NCI-H2196 (cell line): Measurements from ENCODE around the gene SLC14A1.
A peak's percentile ranks its signal among the peaks of the same experiment; 100 is the strongest.
"Not testable (repeated sequence)": the region's sequence is repeated elsewhere in the genome, so short reads cannot be mapped to it uniquely, and the experiment has no call there.

ENCODE experiments used
- DNase-seq: peaks from one replicate; lab custom pipeline; 2025; ENCODE audit not compliant: unreplicated experiment; lab: John Stamatoyannopoulos, UW

SLC14A1 gene

DNA sequence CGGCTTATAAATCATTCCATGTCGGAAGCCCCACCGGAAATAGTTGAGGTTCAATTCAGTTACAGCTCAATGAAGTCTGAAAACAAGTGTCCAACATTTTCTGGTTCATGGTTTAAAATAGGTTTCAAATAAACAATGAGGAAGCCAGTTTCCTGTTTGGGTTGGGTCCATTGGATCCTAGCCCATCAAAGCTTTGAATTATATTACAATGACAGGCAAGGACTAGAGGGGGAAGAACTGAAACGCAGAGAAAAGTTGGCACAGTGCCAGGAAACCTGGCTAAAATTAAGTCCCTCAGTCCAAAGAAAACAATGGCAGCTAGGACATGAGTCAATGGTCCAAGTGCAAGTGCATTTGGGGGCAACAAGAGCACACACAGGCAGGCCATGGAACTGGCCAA lies 32.0 kb downstream of the SLC14A1 start:
- DNase-seq = peak; percentile 84

DNA sequence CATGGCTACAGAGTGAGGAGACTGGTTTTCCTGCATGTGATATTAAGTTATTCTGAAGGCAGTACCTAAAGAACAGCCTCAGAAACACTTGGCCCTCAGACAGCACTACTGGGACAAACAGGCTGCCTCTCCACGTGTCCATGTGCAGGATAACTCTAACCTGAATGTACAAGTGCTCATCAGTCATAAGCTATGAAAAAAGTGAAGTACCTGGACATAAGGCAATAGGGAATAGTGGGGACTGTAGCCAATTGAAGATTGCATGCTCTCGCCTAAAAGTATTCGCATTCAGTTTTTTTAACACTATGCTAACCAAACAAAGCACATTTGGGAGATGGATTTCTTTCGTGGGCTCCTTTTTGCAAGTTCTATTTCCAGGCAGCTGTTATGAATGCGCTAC lies 33.0 kb downstream of the SLC14A1 start:
- DNase-seq = no peak

DNA sequence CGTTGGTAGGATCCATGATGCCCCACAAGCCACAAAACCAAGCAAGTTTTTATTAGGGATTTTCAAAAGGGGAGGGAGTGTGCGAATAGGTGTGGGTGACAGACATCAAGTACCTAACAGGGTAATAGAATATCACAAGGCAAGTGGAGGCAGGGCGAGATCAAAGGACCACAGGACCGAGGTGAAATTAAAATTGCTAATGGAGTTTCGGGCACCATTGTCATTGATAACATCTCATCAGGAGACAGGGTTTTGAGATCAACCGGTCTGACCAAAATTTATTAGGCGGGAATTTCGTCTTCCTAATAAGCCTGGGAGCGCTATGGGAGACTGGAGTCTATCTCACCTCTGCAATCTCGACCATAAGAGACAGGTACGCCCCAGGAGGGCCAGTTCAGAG lies 33.7 kb downstream of the SLC14A1 start:
- DNase-seq = not testable (repeated sequence)

DNA sequence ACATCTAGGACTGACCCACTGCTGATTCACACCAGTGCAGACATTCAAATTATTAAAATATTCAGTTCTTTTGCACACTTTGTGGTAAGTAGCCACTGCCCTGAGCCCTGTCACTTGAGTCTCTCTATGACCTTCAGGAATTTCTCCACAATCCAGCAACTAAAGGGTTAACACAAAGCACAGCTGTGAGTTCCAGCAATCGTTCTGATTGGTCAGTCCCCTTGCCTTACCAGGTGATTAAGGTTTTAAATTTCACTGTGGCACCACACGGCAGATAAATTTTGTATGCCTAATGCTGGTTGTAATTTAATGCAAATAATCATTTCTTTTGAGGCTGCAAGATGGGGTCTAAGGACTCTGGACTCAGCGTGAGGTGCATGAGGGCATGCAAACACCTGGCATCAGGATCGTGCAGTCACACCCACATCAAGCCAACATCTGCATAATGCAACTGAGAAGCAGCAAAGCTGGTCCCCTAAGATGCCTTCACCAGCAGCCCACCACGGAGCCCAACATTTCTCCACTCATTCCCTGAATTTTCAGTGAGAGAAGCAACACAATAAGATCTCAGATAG lies 36.6 kb downstream of the SLC14A1 start:
- peak; percentile 88 for DNase-seq

DNA sequence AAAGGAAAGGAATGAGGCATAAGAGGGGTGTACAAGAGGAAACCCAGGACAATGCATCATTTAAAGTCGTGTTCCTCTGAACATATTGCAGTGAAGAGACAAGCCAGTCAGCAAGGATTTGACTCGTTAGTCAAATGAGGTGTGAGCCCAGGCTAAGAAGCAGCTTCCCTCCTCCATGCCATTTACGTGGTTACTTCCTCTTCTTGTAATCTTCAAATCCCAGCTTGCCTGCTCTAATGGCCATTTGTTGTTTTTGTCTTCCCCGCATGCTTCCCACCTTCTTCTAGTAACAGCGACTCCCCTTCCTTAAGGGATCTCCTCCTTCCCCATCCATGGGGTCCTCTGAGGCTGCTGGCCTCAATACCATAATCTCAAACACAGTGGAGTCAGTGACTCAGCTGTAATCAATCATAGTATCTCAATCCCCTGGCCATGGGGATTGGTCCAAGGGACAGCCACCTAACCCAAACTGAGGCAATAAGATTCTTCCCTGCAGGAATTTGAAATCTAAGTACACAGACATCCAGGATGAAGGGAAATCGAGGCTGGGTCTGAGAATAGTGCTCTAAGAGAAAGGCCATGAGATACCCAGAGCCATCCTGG lies 37.6 kb downstream of the SLC14A1 start:
- DNase-seq = no peak

DNA sequence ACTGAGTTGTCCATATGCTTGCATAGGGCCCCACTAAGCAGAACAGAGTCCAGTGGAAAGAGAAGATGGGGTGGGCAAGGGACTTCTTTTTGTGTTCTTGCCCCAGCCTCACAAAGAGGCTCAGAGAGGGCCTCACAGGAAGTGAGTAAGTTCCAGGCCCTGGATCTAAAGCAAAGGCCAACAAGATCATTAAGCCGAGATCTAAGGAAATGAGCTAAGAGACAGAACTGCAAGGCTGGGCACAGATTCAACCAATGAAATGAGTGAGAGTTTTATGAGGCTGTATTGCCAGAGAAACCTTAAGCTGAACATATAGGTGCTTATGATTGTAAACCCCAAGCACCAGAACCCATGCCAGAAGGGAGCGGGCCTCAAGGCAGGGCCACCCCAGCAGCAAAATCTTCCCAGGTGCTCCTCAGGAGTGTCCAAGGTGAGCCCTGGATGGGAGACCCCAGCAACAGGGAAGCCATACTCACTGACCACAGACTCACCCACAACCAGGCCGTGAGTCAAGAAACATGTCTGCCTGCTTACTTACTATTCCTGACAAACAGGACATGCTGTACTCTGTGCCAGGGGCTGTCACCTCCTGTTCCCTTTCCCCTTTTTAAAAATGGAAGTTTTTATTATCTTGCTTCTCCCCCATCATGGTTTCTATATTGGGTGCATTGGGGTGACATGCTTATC lies 40.2 kb downstream of the SLC14A1 start:
- DNase-seq = no peak

DNA sequence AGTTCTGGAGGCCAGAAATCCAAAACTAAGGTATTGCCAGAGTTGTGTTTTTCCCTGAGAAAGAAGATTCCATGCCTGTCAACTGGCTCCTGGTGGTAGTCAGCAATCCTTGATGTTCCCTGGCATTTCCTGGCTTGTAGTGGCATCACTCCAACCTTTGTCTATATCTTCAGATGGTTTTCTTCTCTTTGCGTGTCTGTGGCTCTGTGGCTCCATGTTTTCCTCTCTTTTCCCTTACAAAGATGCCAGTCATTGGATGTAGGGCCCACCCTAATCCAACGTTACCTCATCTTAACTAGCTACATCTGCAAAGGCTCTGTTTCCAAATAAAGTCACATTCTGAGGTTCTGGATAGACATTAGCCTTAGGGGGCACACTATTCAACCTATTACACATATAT lies 41.8 kb downstream of the SLC14A1 start:
- DNase-seq = no peak

DNA sequence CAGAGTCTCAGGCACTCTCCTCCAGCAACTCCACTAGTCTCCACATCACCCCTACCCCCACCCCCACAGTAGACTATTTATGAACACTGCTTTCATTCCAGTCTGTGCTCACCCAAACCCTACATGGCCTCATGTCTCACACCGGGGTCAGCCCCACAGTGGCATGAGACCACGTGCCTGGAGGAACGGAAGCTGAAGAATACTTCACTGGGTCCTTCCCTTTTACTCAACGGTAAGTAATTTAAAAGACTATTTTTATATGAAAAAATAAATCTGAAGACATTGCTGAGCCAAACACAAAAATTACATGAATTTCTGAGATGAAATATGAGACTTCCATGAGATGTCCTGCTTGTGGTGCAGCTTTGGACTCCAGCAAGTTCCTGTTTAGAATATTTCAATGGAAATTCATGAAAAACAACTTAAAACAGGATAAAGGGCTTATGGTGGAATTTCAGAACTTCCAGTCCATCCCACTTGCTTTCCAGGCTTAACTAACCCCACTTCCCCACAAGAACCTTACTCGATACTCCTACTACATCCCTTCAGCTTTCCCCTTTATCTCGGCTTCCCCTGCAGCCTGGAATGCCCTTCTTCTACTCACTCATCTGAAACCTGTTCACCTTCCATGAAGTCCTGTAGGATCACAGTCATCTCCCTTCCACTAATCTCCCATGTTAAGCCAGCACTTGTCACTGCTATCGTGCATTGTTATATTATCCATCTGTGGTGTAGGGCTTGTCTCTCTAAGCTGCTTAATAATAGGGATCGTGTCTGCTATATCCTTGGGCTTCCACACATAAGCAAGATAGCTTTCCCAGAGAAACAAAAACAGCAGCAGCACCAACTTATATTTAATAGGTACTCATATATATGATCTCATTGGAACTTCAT lies 47.9 kb downstream of the SLC14A1 start:
- no peak for DNase-seq

DNA sequence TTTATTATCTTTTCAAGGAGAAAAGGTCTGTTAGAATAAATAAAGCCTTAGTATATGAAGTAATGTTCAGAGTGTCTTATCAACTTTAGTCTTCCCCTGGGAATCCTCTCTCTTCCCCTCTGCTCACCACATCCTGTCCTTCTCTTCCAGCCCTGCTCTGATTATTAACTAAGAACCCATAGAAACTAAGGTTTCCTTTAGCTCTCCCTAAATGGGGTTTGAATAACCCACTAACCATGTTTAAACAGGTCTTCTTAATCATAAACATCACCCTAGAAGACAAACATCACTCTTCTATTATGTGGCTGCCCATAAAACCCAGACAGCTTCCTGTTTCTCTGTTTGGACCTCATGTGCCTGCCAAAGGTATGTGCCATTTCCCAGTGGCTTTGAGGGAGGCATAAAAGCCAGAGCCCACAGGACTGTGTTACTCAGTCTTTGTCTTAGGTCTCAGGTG lies 50.1 kb downstream of the SLC14A1 start:
- DNase-seq = peak; percentile 78

DNA sequence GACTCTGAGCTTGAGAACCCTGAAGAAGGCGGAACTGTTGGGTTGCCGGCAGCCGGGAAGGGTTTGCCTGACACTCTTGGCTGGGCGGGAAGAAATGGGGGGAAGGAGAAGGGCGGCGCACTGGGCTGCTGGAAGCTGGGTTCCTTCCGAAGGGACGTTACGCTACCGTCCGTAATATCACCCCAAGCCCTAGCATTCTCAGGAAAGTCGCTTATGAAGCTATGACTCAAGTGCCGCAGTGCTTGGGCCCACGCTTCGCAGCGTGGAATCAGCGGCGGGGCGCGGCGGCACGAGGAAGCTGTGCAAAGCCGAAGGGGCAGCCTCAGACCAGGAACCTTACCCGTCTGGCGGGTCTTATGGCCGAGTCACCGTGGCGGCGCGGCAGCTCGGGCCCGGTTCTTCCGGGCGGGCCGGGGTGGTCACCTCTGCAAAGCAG lies 51.3 kb downstream of the SLC14A1 start:
- DNase-seq = no peak

DNA sequence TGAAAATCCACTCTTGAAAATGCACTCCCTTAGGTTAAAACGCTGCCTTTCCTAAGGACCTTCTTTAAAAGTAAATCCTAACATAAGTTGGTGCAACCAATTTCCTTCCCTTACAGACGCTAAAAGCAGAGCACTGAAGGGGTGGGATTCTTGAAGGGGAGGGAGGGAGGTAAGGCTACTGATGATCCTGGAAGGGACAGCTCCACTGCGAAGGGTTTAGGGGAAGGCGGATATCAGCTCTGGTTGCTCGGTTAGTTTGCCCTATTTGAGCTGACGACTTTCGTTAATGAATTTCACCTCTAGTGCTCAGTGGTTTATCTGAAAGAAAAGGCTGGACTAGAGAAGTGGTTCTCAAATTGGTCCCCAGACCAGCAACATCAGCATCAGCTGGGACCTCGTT lies 51.8 kb downstream of the SLC14A1 start:
- DNase-seq = no peak

DNA sequence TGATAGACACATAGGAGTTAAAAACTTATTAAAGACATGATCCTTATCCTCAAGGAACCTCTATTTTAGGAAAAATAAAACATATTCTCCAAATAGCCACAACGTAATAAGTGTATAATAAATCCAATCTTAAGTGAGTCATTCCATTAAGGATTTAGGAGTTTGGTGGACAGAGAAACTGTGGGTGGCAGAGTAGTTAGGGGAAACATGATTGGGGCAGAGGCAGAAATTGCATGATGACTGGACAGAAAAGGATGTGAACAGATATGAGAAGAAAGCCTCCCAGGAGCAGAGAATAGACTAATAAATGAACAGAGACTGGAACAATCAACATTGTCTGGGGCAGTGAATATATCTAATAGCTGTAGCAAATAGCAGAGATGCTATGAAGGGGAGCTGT lies 53.4 kb downstream of the SLC14A1 start:
- no peak for DNase-seq

DNA sequence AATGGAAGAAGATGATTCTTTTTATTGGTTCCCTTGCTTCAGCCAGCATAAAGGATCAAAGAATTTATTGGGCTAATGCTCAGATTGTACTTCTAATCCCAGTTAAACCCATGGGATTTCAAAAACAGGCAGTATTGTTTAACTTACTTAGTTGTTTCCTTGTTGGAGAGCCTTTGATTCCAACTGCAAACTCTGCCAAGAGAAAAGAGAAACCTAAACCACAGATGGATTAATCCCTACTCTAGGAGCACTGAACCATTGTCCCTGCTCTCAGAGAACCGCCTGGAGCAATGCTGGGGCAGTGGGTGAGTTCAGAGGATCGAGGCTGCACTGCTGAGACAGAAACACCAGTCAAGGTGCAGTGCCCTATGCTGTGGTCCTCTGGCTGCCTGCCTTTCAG lies 56.6 kb downstream of the SLC14A1 start:
- DNase-seq = no peak

DNA sequence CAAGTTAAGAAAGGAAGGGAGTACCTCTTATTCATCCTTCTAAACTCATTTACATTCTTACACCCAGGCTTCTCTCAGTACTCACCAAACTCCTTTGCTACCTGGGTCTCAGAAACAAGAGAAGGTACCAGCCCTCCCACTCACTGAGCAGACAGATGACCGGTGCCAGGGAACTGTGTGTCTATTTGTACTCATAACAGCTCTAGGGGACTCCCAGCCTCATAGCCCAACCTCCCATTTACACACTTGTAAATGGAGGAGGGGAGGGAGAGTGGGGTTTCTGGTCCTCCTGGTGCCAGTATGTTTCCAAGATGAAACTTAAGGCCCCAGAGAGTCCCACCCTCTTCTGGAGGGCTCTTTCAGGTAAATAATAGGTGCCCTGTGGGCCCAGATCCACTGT lies 58.7 kb downstream of the SLC14A1 start:
- no peak for DNase-seq

DNA sequence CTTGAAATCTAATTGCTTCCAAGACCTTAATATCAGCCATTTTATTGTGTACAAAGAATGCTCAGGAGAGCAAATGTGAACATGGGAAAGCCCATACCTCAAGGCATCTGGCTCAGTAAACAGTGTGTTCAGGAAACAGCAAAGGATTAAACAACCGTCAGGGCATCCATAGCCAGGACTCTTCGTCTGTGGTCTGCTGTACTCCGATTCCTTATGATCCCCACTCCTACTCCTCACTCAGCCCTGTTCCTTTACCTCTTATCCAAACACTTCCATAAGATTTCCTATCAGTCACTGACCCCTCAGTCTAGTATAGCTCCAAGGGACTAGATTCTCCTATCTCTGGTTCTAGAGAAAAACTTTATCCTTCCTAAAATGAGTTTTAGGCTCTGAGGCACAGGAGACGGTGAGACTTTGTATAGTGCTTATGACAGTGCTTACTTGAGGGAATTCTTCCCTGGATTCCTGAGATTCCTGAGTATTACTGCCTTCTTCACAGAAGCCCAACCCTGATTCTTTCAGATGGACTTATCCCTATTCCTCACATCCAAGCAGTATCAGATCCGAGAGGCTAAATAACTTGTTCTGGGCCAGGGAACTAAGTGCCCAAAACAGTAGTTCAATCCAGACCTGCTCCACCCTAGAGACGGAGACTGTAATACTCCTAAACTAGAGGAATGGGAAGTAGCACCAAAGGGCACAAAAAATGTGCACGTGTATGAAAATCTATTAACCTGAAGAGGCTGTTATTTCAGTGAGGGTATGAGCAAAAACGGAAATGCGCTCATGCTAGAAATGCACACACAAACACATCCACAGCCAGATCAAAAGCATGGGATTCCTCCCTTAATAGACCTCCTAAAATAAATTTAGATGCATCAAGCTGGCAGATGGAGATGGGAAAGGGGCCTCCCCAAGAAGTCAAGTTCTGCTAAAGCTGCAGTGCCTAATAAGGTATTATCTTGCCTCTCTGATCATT lies 59.4 kb downstream of the SLC14A1 start:
- no peak for DNase-seq

DNA sequence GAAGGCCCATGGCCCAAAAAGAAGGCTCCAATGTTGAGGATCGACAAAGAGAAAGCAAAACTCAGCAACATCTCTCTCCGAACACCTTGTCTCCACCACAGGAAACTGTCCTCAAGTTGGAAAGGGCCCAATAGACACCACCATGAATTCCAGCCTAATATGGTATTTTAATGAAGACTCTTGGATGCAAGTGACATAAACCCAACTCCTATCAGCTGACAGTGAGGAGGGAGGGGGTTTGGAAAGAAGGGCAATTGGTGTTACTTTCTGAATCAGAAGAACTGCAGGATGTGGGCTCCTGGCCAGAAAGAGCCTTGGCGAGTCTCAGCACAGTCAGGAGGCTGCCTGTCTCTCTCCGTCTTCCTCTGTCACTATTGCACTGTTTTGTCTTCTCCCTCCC lies 61.2 kb downstream of the SLC14A1 start:
- DNase-seq = peak; percentile 46

DNA sequence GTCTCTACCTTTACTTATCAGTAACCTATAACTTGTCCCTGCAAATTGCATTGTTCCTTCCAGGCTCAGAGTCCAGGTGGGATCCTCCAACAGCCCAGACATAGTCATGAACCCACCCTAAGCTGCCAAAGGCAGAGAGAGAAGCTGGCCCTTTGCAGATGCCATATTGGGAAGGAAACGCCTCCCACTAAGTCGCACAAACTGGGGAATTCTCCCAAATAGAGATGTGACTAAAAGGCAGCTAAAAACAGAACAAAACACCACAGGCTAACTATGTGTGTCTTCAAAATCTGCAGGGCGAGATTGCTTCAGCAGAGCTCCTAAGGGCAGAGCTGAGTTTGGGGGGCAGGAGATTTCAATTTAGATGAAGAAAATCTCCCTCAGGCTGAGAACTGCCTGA lies 63.0 kb downstream of the SLC14A1 start:
- DNase-seq = no peak

DNA sequence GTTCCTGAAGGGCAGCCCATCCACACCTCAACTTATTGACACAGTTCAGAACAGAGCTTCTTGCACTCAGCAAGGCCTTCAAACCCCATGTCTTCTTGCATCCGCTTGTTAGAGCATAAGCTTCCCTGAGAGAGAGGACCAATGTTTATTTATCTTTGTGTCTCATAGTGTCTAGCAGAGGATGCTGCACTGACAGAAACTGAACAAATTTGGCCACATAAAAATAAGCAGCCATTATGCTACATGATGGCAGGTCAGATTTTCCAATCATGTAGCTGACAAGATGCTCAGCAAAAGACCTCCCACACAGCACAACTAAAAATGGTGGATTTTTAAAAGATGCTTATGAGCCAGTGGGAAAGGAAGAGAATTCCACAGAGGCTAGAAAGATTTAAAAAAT lies 63.4 kb downstream of the SLC14A1 start:
- no peak for DNase-seq

DNA sequence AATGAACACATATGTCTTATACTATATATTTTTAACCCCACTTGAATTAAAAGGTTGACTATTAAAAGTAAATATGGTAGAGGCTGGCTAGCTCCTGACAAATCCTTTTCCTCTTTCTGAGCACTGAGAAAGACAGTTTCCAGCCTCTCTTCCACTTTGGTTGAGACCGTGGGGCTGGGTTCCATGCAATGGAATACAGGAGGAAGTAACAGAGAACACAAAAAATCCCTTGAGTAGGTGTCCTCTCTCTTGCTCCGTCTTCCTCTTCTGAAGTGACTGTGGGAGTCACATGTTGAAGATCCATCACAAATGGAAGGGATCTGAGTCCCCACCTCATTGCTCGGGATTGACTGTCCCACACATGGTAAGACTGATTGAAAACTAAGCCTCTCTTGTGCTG lies 64.9 kb downstream of the SLC14A1 start:
- no peak for DNase-seq

DNA sequence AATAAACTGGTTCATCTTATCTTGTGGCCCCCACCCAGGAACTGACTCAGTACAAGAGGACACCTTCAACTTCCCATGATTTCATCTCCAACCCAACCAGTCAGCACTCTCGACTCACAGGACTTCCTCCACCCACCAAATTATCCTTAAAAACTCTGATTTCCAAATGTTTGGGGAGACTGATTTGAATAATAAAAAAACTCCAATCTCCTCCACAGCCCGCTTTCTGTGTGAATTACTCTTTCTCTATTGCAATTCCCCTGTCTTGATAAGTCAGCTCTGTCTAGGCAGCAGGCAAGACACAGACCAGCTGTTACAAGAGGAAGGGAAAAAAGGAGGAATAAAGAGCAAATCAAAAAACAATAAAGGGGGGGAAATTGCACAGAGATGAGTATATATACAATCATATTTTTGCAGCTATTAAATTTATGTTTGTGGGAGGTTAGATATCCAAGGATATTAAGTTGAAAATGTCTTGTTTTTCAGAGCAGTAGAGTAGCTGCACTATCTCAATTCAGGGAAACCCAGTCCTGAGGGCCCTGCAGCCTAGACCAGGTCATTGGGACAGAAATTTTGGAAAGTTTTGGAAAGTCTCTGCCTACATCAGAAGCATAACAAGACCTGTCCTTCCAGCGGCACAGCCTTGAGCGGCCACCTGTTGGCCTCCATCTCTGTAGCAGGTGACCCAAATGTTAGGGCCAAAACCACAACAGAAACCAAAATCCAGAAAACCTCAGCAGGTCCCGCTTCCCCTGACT lies 68.7 kb downstream of the SLC14A1 start:
- DNase-seq = no peak
